Suprapubic skin (tissue), 4 donors: Measurements from ENCODE around the gene BLCAP. TPM values are rescaled to one million over a fixed set of nuclear protein-coding genes. Genes with fewer than 3 reads are reported as not detected.
"Not testable (repeated sequence)": the region's sequence is repeated elsewhere in the genome, so short reads cannot be mapped to it uniquely, and the experiment has no call there.

Source experiments
- DNase-seq, 2 donors: peaks; one replicate each; pipeline ENCODE4 v3.0.0-alpha.2; 2019; ENCODE audit warnings: low spot score in 2 of 2
- H3K27ac ChIP-seq: fragments of 200-600 bp; sonication (generic); one replicate; pipeline ENCODE4 v1.5.1; 2019
- H3K27me3 ChIP-seq: fragments of 200-600 bp; sonication (generic); one replicate; pipeline ENCODE4 v1.5.1; 2019
- H3K36me3 ChIP-seq: fragments of 200-600 bp; sonication (generic); one replicate; pipeline ENCODE4 v1.5.1; 2019
- H3K4me1 ChIP-seq: fragments of 200-600 bp; sonication (generic); one replicate; pipeline ENCODE4 v1.5.1; 2019
- H3K4me3 ChIP-seq: fragments of 200-600 bp; sonication (generic); one replicate; pipeline ENCODE4 v1.5.1; 2019; ENCODE audit warnings: mild to moderate bottlenecking
- H3K9me3 ChIP-seq: fragments of 200-600 bp; sonication (generic); one replicate; pipeline ENCODE4 v1.5.1; 2019
- CTCF ChIP-seq, 2 donors: fragments of 200-600 bp in 1 of 2; fragments of 450-650 bp in 1 of 2; sonication (generic) in 1 of 2; IDR thresholded peaks; one replicate each; pipeline ENCODE4 v1.5.1; 2016 to 2019; ENCODE audit warnings: antibody characterized with exemption in 2 of 2, mild to moderate bottlenecking in 1 of 2, moderate library complexity in 1 of 2
- EP300 ChIP-seq: sonication (generic); formaldehyde crosslinking; IDR thresholded peaks from one replicate; pipeline ENCODE4 v1.6.1; 2017; ENCODE audit warnings: antibody characterized with exemption
- POLR2A ChIP-seq, 2 donors: fragments of 450-650 bp; IDR thresholded peaks; one replicate each; pipeline ENCODE4 v1.6.1; 2017; ENCODE audit warnings: antibody characterized with exemption in 2 of 2, mild to moderate bottlenecking in 2 of 2, moderate library complexity in 2 of 2
- POLR2AphosphoS5 ChIP-seq, 3 donors: sonication (generic); formaldehyde crosslinking; IDR thresholded peaks; one replicate each; pipeline ENCODE4 v1.6.1; 2017; ENCODE audit warnings: antibody characterized with exemption in 3 of 3
- whole genome bisulfite sequencing: methylation state at CpG from one replicate; pipeline ENCODE4 v1.1.5; 2018; 5-methylcytosine and 5-hydroxymethylcytosine counted together
- total RNA-seq, 4 donors: library from RNA; depleted of rRNA; stranded (reverse); fragments of >200 nt; gene quantifications; one replicate each; pipeline ENCODE4 v1.1.0, GENCODE V29; 2016

Gene BLCAP
- total RNA-seq, 4 donors from 2014 or later: 126 to 198 (median 136) TPM

GRCh38 chr20:37559312-37560027 lies 31.8 kb upstream of the BLCAP start:
- no peak for TF ChIP-seq POLR2AphosphoS5 (IDR thresholded peaks at IDR 0.05)
- no peak for TF ChIP-seq EP300
- TF ChIP-seq POLR2A (IDR thresholded peaks at IDR 0.05): no peak
- no peak for TF ChIP-seq CTCF (IDR thresholded peaks at IDR 0.05)
- no peaks in the 10 kb centered on the region for H3K9me3 ChIP-seq
- peaks cover under 1% of the 10 kb centered on the region for H3K4me1 ChIP-seq
- H3K27me3 ChIP-seq: peaks cover 23% of the 10 kb centered on the region
- no peak overlapping the region for H3K4me3 ChIP-seq
- peak in 1 of 2 donors; percentile 31 for DNase-seq
- no peaks in the 10 kb centered on the region for H3K36me3 ChIP-seq
- WGBS: 88% methylated on average over 11 of the region's 11 CpGs
- H3K27ac ChIP-seq: no peak overlapping the region

DNA sequence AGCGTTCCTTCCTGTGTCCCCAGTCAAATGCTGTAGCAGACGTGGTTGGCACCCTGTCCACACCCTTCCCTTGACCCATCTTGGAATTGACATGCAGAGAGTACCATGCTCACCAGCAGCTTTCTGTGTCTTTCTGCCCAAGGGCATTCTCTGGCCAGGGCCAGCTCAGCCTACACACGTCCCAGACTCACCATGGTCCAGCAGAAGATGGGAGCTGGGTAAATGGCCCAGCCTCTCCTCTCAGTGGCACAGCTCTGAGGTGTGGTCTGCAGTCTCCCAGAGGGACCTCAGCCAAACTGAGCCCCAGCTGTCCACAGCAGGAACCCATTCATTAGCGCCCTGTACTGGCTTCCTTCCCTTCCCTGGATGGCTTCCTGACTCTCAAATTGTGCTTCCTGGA lies 31.1 kb upstream of the BLCAP start:
- Histone ChIP-seq H3K4me3 (no peak overlapping the region), H3K27me3 (peaks cover 16% of the 10 kb centered on the region), H3K36me3 (no peaks in the 10 kb centered on the region), H3K4me1 (no peaks in the 10 kb centered on the region), H3K27ac (no peak overlapping the region), H3K9me3 (no peaks in the 10 kb centered on the region)
- 73% methylated on average over 4 of the region's 4 CpGs for WGBS
- peak in 1 of 2 donors; percentile 24 for DNase-seq
- TF ChIP-seq POLR2A (IDR thresholded peaks at IDR 0.05): no peak
- no peak for TF ChIP-seq POLR2AphosphoS5 (IDR thresholded peaks at IDR 0.05)
- TF ChIP-seq CTCF (IDR thresholded peaks at IDR 0.05): no peak
- no peak for TF ChIP-seq EP300

GRCh38 chr20:37558306-37558705 lies 30.6 kb upstream of the BLCAP start:
- H3K27ac ChIP-seq: no peak overlapping the region
- no peak overlapping the region for H3K4me3 ChIP-seq
- no peak for TF ChIP-seq POLR2A (IDR thresholded peaks at IDR 0.05)
- no peak for TF ChIP-seq POLR2AphosphoS5 (IDR thresholded peaks at IDR 0.05)
- TF ChIP-seq CTCF (IDR thresholded peaks at IDR 0.05): no peak
- TF ChIP-seq EP300: no peak
- peaks cover 12% of the 10 kb centered on the region for H3K27me3 ChIP-seq
- peak in 1 of 2 donors; percentile 56 for DNase-seq
- 72% methylated on average over 4 of the region's 4 CpGs for WGBS
- no peaks in the 10 kb centered on the region for H3K4me1 ChIP-seq
- no peaks in the 10 kb centered on the region for H3K9me3 ChIP-seq
- H3K36me3 ChIP-seq: no peaks in the 10 kb centered on the region

DNA sequence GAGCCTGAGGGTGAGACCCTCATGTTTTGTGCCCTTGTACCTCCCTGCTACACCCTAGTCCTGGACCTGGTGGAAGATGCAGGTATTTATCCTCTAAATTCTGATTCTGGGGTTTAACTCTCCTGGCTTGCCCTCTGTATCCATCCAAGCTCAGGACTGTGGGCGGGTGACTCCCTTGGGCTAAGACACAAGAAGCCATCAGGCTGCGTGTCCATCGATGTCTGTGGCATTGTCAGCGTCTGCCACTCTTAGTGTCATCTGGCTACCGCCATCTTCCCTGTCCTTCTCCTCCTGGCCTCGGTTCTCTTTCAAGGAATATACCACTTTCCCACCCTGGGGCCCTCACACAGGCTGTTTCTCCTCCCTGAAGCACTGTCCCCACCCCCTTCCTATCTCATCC lies 28.9 kb upstream of the BLCAP start:
- WGBS: 85% methylated on average over 6 of the region's 6 CpGs
- H3K9me3 ChIP-seq: no peaks in the 10 kb centered on the region
- TF ChIP-seq POLR2AphosphoS5 (IDR thresholded peaks at IDR 0.05) (no peak), CTCF (IDR thresholded peaks at IDR 0.05) (no peak), POLR2A (IDR thresholded peaks at IDR 0.05) (no peak), EP300 (no peak)

DNA sequence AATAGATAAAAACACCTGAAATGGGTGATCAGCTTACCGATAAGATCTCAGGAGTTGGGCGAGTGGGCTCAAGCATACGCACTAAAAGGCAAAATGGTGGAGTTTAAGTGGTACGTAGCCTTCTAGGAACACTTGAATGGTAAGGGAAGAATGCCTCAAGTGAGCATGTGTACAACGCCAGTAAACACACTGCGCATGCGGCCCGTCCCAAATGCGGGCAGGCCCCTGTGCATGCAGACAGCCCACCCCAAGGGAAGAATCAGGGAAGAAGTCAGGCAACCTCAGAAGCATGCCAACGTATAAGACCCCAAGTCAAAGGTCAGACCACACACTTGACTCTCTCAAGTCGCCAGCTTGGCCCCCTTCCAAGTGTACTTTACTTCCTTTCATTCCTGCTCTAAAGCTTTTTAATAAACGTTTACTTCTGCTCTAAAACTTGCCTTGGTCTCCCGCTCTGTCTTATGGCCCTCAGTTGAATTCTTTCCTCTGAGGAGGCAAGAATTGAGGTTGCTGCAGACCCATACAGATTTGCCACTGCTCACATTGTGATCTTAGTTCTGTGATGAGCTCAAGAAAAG lies 27.1 kb upstream of the BLCAP start:
- not testable (repeated sequence) for H3K4me3 ChIP-seq
- 71% methylated on average over 13 of the region's 13 CpGs for WGBS

More for the DNA sequence above, 28.9 kb upstream of the BLCAP start:
- Histone ChIP-seq H3K27ac (no peak overlapping the region), H3K4me3 (no peak overlapping the region), H3K36me3 (no peaks in the 10 kb centered on the region), H3K4me1 (no peaks in the 10 kb centered on the region), H3K27me3 (no peaks in the 10 kb centered on the region)
- peak in 1 of 2 donors; percentile 41 for DNase-seq

More for the DNA sequence above, 27.1 kb upstream of the BLCAP start:
- not testable (repeated sequence) for H3K9me3 ChIP-seq, H3K4me1 ChIP-seq, H3K27ac ChIP-seq, H3K27me3 ChIP-seq, H3K36me3 ChIP-seq
- DNase-seq: peak in 1 of 2 donors; percentile 52
